NCI-H1417 treated with DMSO at 0.1 percent for 48 hours (cell line): ENCODE measurements around the gene MRPL57.
"Not testable (repeated sequence)": the region's sequence is repeated elsewhere in the genome, so short reads cannot be mapped to it uniquely, and the experiment has no call there.

ENCODE experiments used
- DNase-seq: peaks from one replicate; lab custom pipeline; 2025; lab: John Stamatoyannopoulos, UW

MRPL57 gene

GRCh38 chr13:21176215-21176981 lies at the start of gene MRPL57, which contains the start of gene SKA3:
Gene MRPL57, plus strand, starts transcription at chr13:21176658. Its CDS starts 259 bp downstream, at chr13:21176917.
Gene SKA3, minus strand, starts transcription at chr13:21176552. Its CDS starts 75 bp downstream, at chr13:21176477.
- DNase-seq = peak; percentile 42

GRCh38 chr13:21130116-21130515 lies 46.3 kb upstream of the MRPL57 start:
- no peak for DNase-seq

- DNase-seq = no peak
These were observed 43.4 kb upstream of the MRPL57 start for GRCh38 chr13:21133077-21133476.

GRCh38 chr13:21134475-21134874 lies 42.0 kb upstream of the MRPL57 start:
- DNase-seq = no peak

- DNase-seq = not testable (repeated sequence)
These were observed 40.6 kb upstream of the MRPL57 start for GRCh38 chr13:21135833-21136232.

GRCh38 chr13:21137696-21138095 lies 38.8 kb upstream of the MRPL57 start:
- no peak for DNase-seq

- DNase-seq = no peak
These were observed 37.9 kb upstream of the MRPL57 start for GRCh38 chr13:21138561-21138960.

- DNase-seq = no peak
These were observed 37.1 kb upstream of the MRPL57 start for GRCh38 chr13:21139374-21139773.

GRCh38 chr13:21142766-21143165 lies 33.7 kb upstream of the MRPL57 start:
- DNase-seq = no peak

- no peak for DNase-seq
These were observed 28.6 kb upstream of the MRPL57 start for GRCh38 chr13:21147827-21148226.

- no peak for DNase-seq
These were observed 27.8 kb upstream of the MRPL57 start for GRCh38 chr13:21148557-21149258.

- DNase-seq = no peak
These were observed 26.9 kb upstream of the MRPL57 start for GRCh38 chr13:21149568-21149967.

- DNase-seq = no peak
These were observed 26.4 kb upstream of the MRPL57 start for GRCh38 chr13:21150013-21150412.

- DNase-seq = no peak
These were observed 24.1 kb upstream of the MRPL57 start for GRCh38 chr13:21152251-21152899.

- DNase-seq = no peak
These were observed 11.8 kb upstream of the MRPL57 start for GRCh38 chr13:21164631-21165030.

- not testable (repeated sequence) for DNase-seq
These were observed 10.9 kb upstream of the MRPL57 start for GRCh38 chr13:21165606-21166005.

- no peak for DNase-seq
These were observed 5.0 kb upstream of the MRPL57 start for GRCh38 chr13:21171420-21171819.

- not testable (repeated sequence) for DNase-seq
These were observed 2.7 kb upstream of the MRPL57 start for GRCh38 chr13:21173767-21174166.

- DNase-seq = no peak
These were observed 723 bp upstream of the MRPL57 start for GRCh38 chr13:21175656-21176214.

GRCh38 chr13:21176982-21177284 lies 475 bp downstream of the MRPL57 start:
- DNase-seq = no peak

GRCh38 chr13:21181671-21182070 lies 5.2 kb downstream of the MRPL57 start:
- no peak for DNase-seq

- DNase-seq = not testable (repeated sequence)
These were observed 10.0 kb downstream of the MRPL57 start for GRCh38 chr13:21186410-21186809.

GRCh38 chr13:21194756-21195155 lies 18.3 kb downstream of the MRPL57 start:
- not testable (repeated sequence) for DNase-seq
